Measurements from ENCODE around the gene SYNDIG1. TPM values are rescaled to one million over a fixed set of nuclear protein-coding genes. Genes with fewer than 3 reads are reported as not detected.

Gene SYNDIG1
- total RNA-seq, 1 experiment from 2014 or later = 5.4 TPM

DNA sequence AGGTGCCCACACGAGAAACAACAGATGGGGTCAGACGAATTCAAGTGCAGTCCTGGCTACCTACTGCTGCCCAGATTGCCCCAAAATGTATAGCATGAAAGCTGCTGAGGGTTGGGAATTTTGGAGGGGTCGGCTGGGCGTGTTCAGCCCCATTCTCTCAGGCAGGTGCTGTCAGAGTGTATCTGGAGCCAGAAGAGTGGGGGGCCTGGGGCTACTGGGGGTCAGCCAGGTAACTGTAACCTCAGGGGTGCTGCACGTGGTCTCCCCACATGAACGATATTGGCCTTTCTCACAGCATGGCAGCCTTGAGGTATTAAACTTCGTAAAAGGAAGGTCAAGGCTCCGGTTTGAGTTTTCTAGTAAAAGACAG lies 14.6 kb downstream of the SYNDIG1 start:
- no peak overlapping the region for H2BK20ac ChIP-seq (ENCODE audit: low read depth, low read length, poor library complexity, severe bottlenecking)
- H3K4me3 Mint-ChIP-seq = no peak overlapping the region
- H4K8ac ChIP-seq (replicated peaks; ENCODE audit: insufficient read length, low read depth, low read length) = no peak overlapping the region
- no peak overlapping the region for H3K18ac ChIP-seq (ENCODE audit: insufficient read length, low read depth, low read length)
- H2BK15ac ChIP-seq (ENCODE audit: low read depth, low read length) = no peak overlapping the region
- H3K4me1 ChIP-seq (ENCODE audit: insufficient read depth, low read length) = no peaks in the 10 kb centered on the region
- TF ChIP-seq, protein P1, sequence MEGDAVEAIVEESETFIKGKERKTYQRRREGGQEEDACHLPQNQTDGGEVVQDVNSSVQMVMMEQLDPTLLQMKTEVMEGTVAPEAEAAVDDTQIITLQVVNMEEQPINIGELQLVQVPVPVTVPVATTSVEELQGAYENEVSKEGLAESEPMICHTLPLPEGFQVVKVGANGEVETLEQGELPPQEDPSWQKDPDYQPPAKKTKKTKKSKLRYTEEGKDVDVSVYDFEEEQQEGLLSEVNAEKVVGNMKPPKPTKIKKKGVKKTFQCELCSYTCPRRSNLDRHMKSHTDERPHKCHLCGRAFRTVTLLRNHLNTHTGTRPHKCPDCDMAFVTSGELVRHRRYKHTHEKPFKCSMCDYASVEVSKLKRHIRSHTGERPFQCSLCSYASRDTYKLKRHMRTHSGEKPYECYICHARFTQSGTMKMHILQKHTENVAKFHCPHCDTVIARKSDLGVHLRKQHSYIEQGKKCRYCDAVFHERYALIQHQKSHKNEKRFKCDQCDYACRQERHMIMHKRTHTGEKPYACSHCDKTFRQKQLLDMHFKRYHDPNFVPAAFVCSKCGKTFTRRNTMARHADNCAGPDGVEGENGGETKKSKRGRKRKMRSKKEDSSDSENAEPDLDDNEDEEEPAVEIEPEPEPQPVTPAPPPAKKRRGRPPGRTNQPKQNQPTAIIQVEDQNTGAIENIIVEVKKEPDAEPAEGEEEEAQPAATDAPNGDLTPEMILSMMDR (conservative IDR thresholded peaks at IDR 0.05) = no peak
- no peak for DNase-seq
- no peaks in the 10 kb centered on the region for H3K9me3 ChIP-seq (ENCODE audit: control insufficient read depth, low read depth, low read length)
- no peaks in the 10 kb centered on the region for H3K27me3 ChIP-seq (ENCODE audit: insufficient read depth, low read length)
- H3K9me3 Mint-ChIP-seq = no peaks in the 10 kb centered on the region; a peak in 2 of 5 replicates
- H3K27ac Mint-ChIP-seq = peak overlapping the region in 1 of 3 experiments; percentile 45; a peak in 1 of 7 replicates
- peaks cover 4 to 20% (median 15%) of the 10 kb centered on the region in 3 experiments; a peak in 6 of 7 replicates for H3K36me3 Mint-ChIP-seq (ENCODE audit: insufficient read depth in 1 of 3, low read depth in 3 of 3)
- peaks cover 21 to 32% of the 10 kb centered on the region in 2 experiments for H3K4me1 Mint-ChIP-seq
- no peak overlapping the region for H3K27ac ChIP-seq (ENCODE audit: insufficient read length, low read depth, low read length)
- no peak overlapping the region for H2BK120ac ChIP-seq (ENCODE audit: low read depth, low read length, poor library complexity, severe bottlenecking)
- no peak overlapping the region for H3K56ac ChIP-seq (ENCODE audit: insufficient read length, low read depth, low read length)
- H3K4me2 ChIP-seq (ENCODE audit: insufficient read depth, insufficient read length, low read length) = no peak overlapping the region
- H3T11ph ChIP-seq (ENCODE audit: low read length) = no peak overlapping the region
- no peaks in the 10 kb centered on the region; the same call in 1 of the 2 replicates for H3K79me2 ChIP-seq (ENCODE audit: insufficient read depth, low read length)
- H2AK5ac ChIP-seq (ENCODE audit: insufficient read length, low read length) = no peak overlapping the region
- H2AFZ ChIP-seq (ENCODE audit: low read length) = no peak overlapping the region
- H4K5ac ChIP-seq (ENCODE audit: insufficient read length, low read depth, low read length) = no peak overlapping the region
- no peak overlapping the region for H4K91ac ChIP-seq (ENCODE audit: insufficient read length, low read depth, low read length)
- H2BK12ac ChIP-seq (ENCODE audit: insufficient read length, low read depth, low read length) = no peak overlapping the region
- H3K27me3 Mint-ChIP-seq (ENCODE audit: low read depth) = peaks cover 3% of the 10 kb centered on the region; the same call in 1 of the 2 replicates
- no peak overlapping the region for H3K14ac ChIP-seq (ENCODE audit: insufficient read depth, low read length)
- WGBS (ENCODE audit: extremely low coverage, insufficient read length, low lambda C conversion rate) = no CpG with 5 or more reads among the region's 8 CpGs
- H3K23ac ChIP-seq (ENCODE audit: insufficient read length, low read depth, low read length) = no peak overlapping the region
- H3K23me2 ChIP-seq (ENCODE audit: insufficient read length, low read depth, low read length, poor library complexity, severe bottlenecking) = no peaks in the 10 kb centered on the region
- H3K4ac ChIP-seq (ENCODE audit: low read depth, low read length) = no peak overlapping the region
- H4K20me1 ChIP-seq (ENCODE audit: control insufficient read depth, insufficient read depth, insufficient read length) = no peaks in the 10 kb centered on the region
- H3K9ac ChIP-seq (ENCODE audit: extremely low read depth, insufficient read length, low read length) = no peak overlapping the region
- H2BK5ac ChIP-seq (ENCODE audit: insufficient read length, low read length) = no peak overlapping the region
- H3K79me1 ChIP-seq (ENCODE audit: insufficient read depth, low read depth, low read length, poor library complexity, severe bottlenecking) = no peaks in the 10 kb centered on the region
